GM18505 (cell line): ENCODE data around the gene YIF1A.
"Not testable (repeated sequence)": the region's sequence is repeated elsewhere in the genome, so short reads cannot be mapped to it uniquely, and the experiment has no call there.

ENCODE experiments used
- ATAC-seq: cut with Tn5 transposase; IDR thresholded peaks from one replicate; pipeline ENCODE4 v1.9.1; 2021; ENCODE audit not compliant: unreplicated experiment
- POLR2A ChIP-seq: IDR thresholded peaks from 4 replicates; pipeline ENCODE4 v1.6.1; 2011; ENCODE audit warnings: borderline replicate concordance; ENCODE audit not compliant: insufficient read depth, insufficient read length; ENCODE audit errors: extremely low read depth

YIF1A gene

GRCh38 chr11:66331542-66332370 lies 42.8 kb upstream of the YIF1A start:
- ATAC-seq: no peak
- no peak for TF ChIP-seq POLR2A

GRCh38 chr11:66330931-66331330 lies 42.0 kb upstream of the YIF1A start:
- no peak for ATAC-seq
- TF ChIP-seq POLR2A: no peak

GRCh38 chr11:66329165-66329673 lies 40.3 kb upstream of the YIF1A start:
- no peak for ATAC-seq
- no peak for TF ChIP-seq POLR2A

GRCh38 chr11:66328302-66329144 lies 39.6 kb upstream of the YIF1A start:
- ATAC-seq: peak; percentile 63
- no peak for TF ChIP-seq POLR2A

GRCh38 chr11:66328031-66328301 lies 39.0 kb upstream of the YIF1A start:
- ATAC-seq: no peak
- TF ChIP-seq POLR2A: no peak

- no peak for TF ChIP-seq POLR2A
- no peak for ATAC-seq
These were observed 38.5 kb upstream of the YIF1A start for GRCh38 chr11:66327171-66328030.

GRCh38 chr11:66326261-66327111 lies 37.5 kb upstream of the YIF1A start:
- no peak for TF ChIP-seq POLR2A
- ATAC-seq: no peak

GRCh38 chr11:66325263-66325671 lies 36.3 kb upstream of the YIF1A start:
- no peak for ATAC-seq

GRCh38 chr11:66324664-66325063 lies 35.7 kb upstream of the YIF1A start:
- no peak for TF ChIP-seq POLR2A
- no peak for ATAC-seq

More at GRCh38 chr11:66325263-66325671, 36.3 kb upstream of the YIF1A start:
- no peak for TF ChIP-seq POLR2A

- no peak for TF ChIP-seq POLR2A
- no peak for ATAC-seq
These were observed 34.7 kb upstream of the YIF1A start for GRCh38 chr11:66323684-66324083.

- TF ChIP-seq POLR2A: no peak
- no peak for ATAC-seq
These were observed 33.9 kb upstream of the YIF1A start for GRCh38 chr11:66322732-66323427.

GRCh38 chr11:66321606-66322005 lies 32.7 kb upstream of the YIF1A start:
- TF ChIP-seq POLR2A: no peak
- no peak for ATAC-seq

- not testable (repeated sequence) for ATAC-seq
These were observed 31.8 kb upstream of the YIF1A start for GRCh38 chr11:66320748-66321147.

GRCh38 chr11:66320289-66320688 lies 31.3 kb upstream of the YIF1A start:
- not testable (repeated sequence) for ATAC-seq
